Measurements from ENCODE around the gene NRM. TPM values are rescaled to one million over a fixed set of nuclear protein-coding genes. Genes with fewer than 3 reads are reported as not detected.
A peak's percentile ranks its signal among the peaks of the same experiment; 100 is the strongest.

NRM gene
- total RNA-seq, 2 donors from 2014 or later: 14.6 to 15.5 TPM

- intact Hi-C loops (cut with DNase I): no loop called here
- peak; percentile 70 for DNase-seq (ENCODE audit: low spot score)
Observed at GRCh38 chr6:30703011-30703410, 12.2 kb upstream of the NRM start.

DNA sequence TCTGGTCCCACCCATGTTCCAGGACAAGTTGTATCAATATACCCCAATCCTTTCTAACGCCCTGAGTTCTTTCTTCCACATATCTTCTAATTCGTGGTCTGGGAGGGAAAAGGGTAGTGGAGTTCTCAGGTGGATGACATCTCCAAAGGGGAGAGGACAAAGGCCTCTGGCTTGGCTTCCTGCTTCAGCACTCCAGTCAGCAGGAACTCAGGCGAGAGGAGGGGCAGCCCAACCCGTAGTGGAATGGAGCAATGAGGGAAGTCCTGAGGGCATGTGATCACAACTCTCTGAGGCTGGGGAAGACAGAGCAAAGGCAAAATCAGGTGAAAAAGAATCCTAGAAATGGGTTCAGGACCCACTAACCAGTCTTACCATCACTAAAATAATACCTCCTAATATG, 9.6 kb upstream of the NRM start:
- peak; percentile 66 for DNase-seq (ENCODE audit: low spot score)
- intact Hi-C loops (cut with DNase I): no loop called here

DNA sequence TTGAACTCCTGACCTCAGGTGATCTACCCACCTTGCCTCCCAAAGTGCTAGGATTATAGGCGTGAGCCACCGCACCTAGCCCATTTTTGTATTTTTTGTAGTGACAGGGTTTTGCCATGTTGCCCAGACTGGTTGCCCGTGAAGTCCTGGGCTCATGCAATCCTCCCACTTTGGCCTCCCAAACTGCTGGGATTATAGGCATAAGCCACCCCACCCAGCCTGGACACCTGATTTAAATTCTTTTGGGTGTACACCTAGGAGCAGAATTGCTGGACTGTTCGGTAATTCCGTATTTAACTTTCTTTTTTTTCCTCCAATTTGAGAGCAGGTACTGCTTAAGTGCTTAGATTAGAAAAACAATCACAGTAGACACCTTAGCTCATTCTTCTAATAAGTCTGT, 5.6 kb upstream of the NRM start:
- intact Hi-C loops (cut with DNase I): no loop called here
- peak; percentile 1 for DNase-seq (ENCODE audit: low spot score)

DNA sequence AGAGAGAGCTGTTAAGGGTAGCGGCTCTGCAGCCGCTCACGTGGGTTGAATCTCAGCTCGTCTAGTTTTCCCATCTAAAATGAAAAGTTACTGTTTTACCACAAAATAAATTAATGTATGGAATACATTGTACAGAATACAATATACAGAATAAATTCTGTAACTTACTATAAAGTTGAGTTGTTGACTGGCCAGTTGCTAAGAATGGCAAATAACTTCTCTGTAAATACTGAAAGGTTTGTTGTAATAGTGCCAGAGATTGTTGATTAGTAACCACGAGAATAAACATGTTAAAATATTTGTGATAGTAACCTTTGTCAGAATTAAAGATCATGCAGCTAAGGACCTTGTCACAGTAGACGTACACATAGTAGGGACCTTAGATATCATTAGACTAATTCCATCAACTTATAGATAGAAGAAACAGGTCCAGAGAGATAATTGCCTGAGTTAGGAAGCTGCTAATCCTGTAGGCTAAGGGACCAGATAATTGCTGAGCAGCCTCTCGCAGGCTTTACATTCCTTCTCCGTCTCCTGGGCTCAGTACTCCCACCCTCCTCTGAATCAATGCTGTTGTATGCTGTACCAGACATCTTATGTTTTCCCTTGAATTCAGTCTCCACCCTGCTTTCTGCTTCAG, 544 bp upstream of the NRM start:
- no peak for DNase-seq (ENCODE audit: low spot score)
- intact Hi-C loops (cut with DNase I): no loop called here

DNA sequence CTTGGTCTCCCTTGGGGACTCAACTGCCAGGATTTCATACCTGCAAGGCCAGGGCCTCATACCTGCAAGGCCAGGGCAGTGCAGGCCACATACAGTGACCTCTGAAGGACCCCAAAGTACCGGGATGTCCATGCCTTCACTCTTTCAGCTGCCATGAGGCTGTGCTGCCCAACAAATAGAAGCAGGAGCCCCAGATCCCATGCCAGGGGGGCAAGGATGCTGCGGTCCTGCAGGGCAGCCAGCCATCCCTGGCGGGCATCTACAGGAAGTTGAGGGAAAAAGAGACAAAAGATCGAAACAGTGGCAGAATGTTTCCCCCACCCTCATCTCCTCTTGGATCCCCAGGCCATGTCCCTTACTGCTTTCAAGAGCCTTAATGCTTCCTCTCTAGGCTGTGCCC, 799 bp downstream of the NRM start:
- intact Hi-C loops (cut with DNase I): loop anchor here in 1 of 2 donors (2.0 kb wide), 1 partner anchor 31 kb away; the partner anchor contains the start of gene TUBB
- DNase-seq (ENCODE audit: low spot score): peak; percentile 59

- DNase-seq (ENCODE audit: low spot score): peak; percentile 45
- intact Hi-C loops (cut with DNase I): loop anchor here in 1 of 2 donors (2.0 kb wide), 1 partner anchor 32 kb away; the partner anchor contains the start of gene TUBB
Observed at GRCh38 chr6:30689022-30689865, 1.5 kb downstream of the NRM start.

- intact Hi-C loops (cut with DNase I): loop anchor here in 1 of 2 donors (2.0 kb wide), 1 partner anchor 32 kb away; the partner anchor contains the start of gene TUBB
- peak; percentile 71 for DNase-seq (ENCODE audit: low spot score)
Observed at GRCh38 chr6:30688569-30688968, 2.2 kb downstream of the NRM start.

DNA sequence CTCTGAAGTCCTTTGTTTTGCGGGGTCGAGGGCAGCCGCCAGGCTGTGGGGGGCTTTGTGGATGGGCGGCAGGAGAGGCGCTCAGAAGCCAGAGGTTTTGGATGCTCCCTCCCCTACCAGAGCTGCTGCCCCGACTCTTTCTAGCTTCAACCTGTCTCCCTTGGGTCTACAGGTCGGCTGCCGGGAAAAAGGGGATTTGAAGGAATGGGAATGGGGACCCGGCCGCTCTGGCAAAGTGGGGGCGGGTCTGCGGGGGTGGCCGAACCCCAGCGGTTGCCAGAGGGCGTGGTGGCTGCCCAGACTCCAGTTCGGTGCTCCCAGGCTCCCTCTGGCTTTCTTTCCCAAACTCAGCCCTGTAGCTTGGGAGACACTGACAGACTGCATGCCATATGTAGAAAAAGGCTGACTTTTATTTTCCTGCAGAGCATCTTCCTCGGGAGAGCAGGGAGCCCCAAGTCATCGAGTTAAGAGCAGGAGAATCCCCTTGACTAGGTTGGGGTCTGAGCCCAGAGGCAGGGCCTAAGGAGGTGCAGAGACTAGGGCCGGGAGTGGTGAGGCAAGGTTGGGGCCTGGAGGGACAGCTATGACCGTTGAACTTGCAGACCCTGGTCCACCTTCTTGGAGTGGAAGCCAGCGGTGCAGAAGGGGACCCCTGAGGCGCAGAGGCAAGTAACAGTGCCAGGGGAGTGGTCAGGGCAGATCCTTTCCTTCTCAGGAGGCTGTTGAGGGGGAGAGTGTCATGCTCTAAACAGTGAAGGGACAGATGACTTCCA, 2.9 kb downstream of the NRM start:
- DNase-seq (ENCODE audit: low spot score): peak; percentile 84
- intact Hi-C loops (cut with DNase I): loop anchor here in 1 of 2 donors (2.0 kb wide), 1 partner anchor 33 kb away; the partner anchor contains the start of gene TUBB

GRCh38 chr6:30686908-30687658, 3.7 kb downstream of the NRM start:
- intact Hi-C loops (cut with DNase I): no loop called here
- DNase-seq (ENCODE audit: low spot score): peak; percentile 99

- intact Hi-C loops (cut with DNase I): no loop called here
- DNase-seq (ENCODE audit: low spot score): peak; percentile 97
Observed at GRCh38 chr6:30686009-30686907, 4.5 kb downstream of the NRM start, which contains the start of gene PPP1R18. TSS of gene PPP1R18 (minus strand) at chr6:30686645. CDS start at chr6:30686018, 627 bp downstream.

GRCh38 chr6:30685157-30686008, 5.4 kb downstream of the NRM start:
- DNase-seq (ENCODE audit: low spot score): peak; percentile 80
- intact Hi-C loops (cut with DNase I): no loop called here

- intact Hi-C loops (cut with DNase I): no loop called here
- DNase-seq (ENCODE audit: low spot score): peak; percentile 88
Observed at GRCh38 chr6:30684386-30685156, 6.2 kb downstream of the NRM start.

DNA sequence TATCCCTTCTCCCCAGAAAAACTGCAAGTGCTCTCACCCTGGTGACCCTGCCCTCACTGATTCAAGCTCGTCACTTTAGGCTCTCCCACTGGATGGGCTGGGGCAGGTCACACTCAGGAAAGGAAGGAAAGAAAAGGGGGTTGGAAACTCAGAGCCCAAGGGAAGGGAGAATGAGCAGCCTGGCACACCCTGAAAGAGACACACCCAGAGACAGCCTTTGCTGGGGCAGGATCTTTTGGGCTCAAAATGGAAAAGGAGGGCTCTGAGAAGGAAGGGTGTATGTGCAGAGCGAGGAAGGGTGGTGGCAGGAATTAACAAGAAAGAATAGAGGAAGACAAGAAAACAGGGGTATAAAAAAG, 6.8 kb downstream of the NRM start:
- intact Hi-C loops (cut with DNase I): loop anchor here in 1 of 2 donors (2.0 kb wide), 1 partner anchor 39 kb away; no protein-coding TSS in a partner anchor
- peak; percentile 40 for DNase-seq (ENCODE audit: low spot score)

DNA sequence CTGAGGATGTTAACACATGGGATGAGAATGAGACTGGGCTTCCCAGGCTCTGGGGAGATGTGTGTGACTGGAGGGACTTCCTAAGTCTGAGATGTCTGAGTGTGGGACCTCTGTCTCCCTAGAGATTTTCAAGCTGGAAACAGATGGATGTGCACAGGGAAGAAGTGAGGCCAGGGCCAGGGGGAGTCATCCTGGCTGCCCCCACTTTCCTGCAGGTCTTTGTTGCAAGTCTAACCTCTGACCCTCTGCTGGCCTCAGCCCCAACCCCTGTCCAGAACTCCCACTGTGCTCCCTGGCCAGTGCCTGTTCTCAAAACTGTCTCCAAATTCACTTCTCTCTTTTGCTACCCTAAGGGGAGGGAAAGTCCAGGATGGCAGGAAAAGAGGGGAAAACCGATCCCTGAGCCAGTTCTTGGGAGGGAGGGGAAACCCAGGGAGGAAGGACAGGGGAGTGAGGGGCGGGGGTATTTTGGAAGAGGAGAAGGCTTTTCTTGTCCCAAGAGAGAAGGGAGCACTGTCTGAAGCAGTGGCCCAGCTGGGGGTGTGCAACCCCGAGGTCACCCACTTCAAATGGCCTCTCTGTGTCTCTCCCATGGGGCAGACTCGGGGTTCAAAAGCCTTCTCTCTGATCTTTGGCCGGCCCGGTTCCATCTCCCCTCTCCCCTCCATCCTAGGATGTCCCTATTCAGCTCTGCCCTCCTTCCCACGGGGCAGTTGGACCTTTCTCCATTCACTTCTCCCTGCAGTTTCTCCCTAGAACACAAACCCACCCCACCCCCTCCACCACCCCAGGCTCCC, 7.4 kb downstream of the NRM start:
- intact Hi-C loops (cut with DNase I): loop anchor here in 1 of 2 donors (2.0 kb wide), 1 partner anchor 39 kb away; no protein-coding TSS in a partner anchor
- DNase-seq (ENCODE audit: low spot score): no peak

All from posterior vena cava (tissue), 2 donors.